Activated CD4-positive, CD25-positive, alpha-beta regulatory T cell treated with anti-CD3 and anti-CD28 coated beads, Interleukin-2, amount 50 U/mL, for 72 hours (primary cell): ENCODE measurements around the gene MS4A3.
"Not testable (repeated sequence)": the region's sequence is repeated elsewhere in the genome, so short reads cannot be mapped to it uniquely, and the experiment has no call there.

ENCODE experiments used
- DNase-seq: peaks from one replicate; pipeline ENCODE4 v3.0.0; 2021

Gene MS4A3, protein sequence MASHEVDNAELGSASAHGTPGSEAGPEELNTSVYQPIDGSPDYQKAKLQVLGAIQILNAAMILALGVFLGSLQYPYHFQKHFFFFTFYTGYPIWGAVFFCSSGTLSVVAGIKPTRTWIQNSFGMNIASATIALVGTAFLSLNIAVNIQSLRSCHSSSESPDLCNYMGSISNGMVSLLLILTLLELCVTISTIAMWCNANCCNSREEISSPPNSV

DNA sequence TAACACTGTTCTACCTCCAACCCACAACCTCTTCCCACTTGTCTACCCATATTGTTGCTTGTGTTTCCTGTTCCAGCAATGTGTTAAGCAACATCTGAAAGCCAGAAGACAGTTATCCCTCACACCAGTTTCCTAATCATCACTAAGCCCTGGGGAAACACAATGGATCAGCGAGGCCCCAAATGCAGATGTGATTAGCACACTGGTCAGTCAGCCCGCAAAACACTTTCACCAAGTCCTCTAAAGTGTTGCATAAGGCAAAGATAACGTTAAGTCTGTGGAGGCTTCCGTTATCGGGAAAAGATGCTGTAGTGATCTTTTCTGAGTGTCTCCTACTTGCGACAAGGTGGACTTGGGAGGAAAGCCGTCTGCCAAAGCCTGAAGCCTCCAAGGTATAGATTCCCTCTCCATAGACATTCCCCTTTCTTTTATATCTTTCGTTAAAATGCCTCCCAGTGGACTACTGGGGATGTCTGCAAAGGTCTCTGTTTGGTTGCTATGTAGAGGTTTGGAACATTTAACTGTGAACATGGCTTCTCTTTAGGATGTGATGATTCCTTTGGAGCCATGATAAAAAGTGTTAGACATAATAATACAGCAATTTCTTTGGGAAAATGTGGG, at the start of gene MS4A3:
Gene MS4A3 (plus strand): TSS at position 317 of the 621 bp plus-strand sequence. CDS start 4,496 bp downstream, outside the sequence.
- no peak for DNase-seq

DNA sequence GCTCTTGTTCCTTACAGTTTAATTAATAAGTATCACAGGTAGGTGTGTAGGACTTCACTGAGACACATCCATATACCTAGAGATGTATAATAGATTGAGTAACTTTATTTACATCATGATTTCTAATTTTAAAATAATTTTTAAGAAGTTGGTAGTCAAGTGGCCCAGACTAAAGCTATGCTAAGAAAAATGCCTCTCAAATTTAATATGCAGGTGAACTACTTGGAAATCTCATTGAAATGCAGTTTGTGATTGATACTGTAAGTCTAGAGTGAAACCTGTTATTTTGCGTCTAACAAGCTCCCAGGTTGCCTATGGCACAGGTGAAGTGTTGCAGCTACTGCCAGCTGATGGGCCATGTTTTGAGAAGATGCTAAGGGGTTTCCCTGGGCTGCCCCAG, 39.6 kb upstream of the MS4A3 start, which contains the start of gene OOSP4B:
Gene OOSP4B (plus strand): TSS at position 301 of the 400 bp plus-strand sequence.
- no peak for DNase-seq

DNA sequence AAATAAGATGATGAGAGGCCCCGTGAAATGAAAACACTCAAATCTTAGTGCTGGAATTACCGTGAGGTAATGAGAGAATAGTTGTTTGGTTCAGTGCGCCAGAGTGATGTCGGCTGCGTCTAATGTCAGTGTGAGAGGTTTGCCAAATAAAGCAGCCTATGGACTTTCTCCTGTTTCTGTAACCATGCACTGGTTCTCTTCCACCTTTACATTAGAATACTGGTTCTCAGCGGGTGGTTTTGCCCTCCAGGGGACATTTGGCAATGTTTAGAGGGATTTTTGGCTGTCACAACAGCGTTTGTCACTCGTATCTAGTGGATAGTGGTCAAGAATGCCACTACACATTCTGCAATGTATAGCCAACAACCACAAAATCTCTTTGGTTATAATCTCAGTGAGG, 38.4 kb upstream of the MS4A3 start:
- no peak for DNase-seq

DNA sequence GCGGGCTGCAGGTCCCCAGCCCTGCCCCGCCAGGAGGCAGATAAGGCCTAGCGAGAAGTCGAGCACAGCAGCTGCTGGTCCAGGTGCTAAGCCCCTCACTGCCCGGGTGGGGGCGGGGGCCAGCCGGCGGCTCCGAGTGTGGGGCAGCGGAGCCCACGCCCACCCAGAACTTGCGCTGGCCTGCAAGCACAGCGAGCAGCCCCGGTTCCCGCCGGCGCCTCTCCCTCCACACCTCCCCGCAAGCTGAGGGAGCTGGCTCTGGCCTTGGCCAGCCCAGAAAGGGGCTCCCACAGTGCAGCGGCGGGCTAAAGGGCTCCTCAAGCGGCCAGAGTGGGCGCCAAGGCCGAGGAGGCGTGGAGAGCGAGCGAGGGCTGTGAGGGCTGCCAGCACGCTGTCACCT, 36.1 kb upstream of the MS4A3 start:
- DNase-seq: not testable (repeated sequence)

DNA sequence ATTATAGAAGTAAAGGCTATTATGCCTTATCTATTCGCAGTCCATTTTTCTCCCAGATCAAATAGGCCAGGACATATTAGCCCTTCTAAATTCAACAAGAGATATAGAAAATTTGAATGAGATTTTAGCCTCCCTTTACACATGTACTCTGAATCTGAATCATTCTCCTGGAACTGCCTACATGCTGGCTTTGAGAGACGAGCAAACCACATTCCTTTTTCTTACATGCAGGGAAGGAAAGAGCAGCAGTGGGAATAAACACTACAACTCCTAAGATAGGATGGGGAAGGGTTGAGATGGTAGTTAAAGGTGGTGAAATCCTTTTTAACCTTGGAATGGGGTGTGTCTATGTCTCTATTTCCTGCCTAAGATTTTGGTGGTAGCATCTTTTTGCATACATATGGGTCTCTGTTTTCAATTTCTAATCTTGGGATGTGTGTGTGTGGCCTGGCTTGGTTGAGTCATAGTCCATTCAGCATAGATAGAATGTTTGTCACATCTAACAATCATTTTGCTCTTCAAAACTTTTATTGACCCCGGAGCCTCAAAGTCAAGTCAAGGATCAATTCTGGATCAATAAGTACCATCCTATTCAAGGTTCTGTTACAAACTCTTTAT, 27.3 kb upstream of the MS4A3 start:
- DNase-seq: no peak

DNA sequence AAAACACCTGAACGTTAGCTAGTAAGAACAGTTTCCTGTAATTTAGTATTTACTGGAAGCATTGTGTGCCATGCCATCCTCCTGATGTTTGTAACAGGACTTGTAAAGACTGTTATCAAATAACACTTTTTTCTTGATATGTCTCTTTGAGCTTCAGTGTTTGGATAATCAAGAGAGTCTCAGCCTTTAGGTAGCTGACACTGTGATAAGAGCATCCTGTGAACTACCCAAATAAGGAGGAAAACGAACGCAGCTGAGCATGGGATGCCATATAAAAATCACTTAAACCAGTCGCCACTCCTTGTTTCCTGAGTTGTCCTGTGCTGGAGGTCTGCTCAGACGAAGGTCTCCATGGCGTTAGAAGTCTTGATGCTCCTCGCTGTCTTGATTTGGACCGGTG, 16.4 kb upstream of the MS4A3 start, which contains the start of gene OOSP2:
Gene OOSP2 (plus strand): TSS at position 301 of the 400 bp plus-strand sequence. CDS start 51 bp downstream, at position 352.
- no peak for DNase-seq

DNA sequence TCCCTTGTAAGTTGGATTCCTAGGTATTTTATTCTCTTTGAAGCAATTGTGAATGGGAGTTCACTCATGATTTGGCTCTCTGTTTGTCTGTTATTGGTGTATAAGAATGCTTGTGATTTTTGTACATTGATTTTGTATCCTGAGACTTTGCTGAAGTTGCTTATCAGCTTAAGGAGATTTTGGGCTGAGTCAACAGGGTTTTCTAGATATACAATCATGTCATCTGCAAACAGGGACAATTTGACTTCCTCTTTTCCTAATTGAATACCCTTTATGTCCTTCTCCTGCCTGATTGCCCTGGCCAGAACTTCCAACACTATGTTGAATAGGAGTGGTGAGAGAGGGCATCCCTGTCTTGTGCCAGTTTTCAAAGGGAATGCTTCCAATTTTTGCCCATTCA, 6.0 kb upstream of the MS4A3 start:
- DNase-seq: not testable (repeated sequence)

DNA sequence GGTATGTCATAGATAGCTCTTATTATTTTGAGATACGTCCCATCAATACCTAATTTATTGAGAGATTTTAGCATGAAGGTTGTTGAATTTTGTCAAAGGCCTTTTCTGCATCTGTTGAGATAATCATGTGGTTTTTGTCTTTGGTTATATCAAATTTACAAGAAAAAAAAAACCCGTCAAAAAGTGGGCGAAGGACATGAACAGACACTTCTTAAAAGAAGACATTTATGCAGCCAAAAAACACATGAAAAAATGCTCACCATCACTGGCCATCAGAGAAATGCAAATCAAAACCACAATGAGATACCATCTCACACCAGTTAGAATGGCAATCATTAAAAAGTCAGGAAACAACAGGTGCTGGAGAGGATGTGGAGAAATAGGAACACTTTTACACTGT, 5.6 kb upstream of the MS4A3 start:
- not testable (repeated sequence) for DNase-seq

DNA sequence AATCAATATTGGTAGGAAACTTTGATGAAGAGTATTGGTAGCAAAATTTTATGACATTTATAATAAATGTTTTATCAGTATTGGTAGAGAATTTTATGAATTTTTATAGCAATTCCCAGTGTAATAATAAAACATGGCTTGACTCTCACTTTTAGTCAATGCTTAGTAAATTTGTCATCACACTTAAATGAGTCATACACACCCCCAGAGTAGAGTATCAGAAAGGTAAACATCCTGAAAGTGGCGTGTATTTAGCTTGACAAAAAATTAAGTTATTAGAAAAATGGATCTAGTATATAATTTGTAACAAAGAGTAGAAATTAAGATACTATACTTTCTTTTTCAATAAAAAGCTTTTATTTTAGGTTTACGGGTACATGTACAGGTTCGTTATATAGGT, 2.6 kb downstream of the MS4A3 start:
- DNase-seq: no peak

DNA sequence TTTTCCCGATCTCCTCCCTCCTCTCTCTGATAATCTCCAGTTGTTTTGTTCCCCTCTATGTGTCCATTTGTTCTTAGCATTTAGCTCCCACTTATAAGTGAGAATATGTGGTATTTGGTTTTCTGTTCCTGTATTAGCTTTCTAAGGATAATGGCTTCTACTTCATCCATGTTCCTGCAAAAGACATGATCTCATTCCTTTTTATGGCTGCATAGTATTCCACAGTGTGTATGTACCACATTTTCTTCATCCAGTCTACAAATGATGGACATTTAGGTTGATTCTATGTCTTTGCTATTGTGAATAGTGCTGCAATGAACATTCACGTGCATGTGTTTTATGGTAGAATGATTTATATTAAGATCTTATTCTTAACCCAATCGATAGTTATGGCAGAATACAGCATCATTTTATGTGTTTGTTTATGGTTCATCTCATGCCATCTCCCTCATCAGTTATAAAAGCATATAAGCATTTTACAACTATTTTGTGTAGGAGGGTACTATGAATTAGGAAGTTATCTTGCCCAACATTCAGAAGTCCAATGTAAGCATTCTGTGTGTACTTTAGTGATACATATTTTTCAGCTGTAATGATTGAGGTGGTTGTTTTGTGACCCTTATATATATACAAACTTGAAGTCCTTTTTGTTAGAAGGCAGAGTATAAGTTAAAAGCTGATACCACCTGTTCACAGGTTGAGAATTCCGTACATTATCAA, 3.2 kb downstream of the MS4A3 start:
- no peak for DNase-seq

DNA sequence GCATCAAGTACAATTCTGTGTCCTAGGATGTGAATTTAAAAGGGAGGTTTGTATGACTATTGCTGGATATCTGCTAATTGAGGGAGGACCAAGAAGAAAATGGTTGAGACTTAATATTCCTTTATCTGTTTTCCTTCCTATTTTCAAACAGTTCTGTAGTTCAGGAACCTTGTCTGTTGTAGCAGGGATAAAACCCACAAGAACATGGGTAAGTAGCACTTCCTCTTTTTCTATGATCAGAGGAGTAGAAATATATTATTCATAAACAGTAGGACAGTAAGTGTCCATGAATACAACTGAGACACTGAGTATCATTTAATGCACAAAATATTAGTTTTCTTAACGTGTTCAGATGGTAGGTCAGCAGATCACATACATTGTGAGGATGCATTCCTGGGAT, 7.6 kb downstream of the MS4A3 start:
- DNase-seq: no peak

DNA sequence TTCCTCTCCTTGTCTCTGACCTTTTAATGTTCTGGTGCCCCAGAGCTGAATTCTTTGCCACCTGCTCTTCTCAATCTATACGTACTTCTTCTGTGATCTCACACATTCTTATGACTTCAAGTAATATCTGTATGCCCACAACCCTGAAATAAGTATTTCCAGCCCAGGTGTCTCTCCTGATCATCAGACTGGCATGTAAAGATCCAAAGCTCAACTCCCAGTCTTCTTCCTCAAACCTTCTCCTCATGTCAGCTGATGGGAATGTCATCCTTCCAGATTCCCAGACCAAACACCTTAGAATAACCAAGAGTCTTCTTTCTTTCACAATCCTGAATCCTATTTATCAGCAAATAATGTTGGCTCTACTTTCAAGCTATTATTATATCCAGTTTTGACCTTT, 9.3 kb downstream of the MS4A3 start:
- no peak for DNase-seq

DNA sequence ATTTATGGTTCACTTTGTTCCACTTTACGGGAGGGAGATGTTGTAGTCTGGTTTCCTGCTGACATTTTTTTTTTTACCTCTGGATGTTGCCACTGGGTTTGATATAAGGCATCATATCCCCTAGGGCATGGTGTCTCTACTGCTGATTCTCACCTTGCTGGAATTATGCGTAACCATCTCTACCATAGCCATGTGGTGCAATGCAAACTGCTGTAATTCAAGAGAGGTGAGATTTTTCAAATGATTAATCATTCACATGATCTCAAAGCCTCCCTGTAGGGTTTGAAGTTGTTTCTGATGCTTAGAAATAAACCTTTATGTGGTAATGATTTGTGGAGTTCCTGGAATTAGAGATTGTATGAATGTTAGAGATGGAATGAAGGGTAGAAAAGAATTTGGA, 13.0 kb downstream of the MS4A3 start:
- DNase-seq: no peak

DNA sequence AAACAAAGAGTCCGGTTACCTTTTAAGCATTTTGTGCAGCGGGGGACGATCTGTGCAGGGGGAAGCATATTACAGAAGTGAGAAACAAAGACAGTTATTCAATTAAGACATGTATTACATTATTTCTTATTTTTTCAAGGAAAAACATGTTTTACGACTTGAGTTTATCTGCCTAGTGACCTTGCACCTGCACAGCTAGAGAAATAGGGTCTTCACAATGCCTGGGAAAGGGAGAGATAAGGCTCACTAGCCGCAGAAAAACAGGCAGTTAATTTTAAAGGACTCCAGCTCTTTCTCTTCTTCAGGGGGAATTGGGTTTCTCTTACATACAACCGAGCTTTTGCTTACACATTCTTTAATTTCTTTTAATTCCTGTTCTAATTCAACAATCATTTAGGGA, 15.2 kb downstream of the MS4A3 start:
- not testable (repeated sequence) for DNase-seq

DNA sequence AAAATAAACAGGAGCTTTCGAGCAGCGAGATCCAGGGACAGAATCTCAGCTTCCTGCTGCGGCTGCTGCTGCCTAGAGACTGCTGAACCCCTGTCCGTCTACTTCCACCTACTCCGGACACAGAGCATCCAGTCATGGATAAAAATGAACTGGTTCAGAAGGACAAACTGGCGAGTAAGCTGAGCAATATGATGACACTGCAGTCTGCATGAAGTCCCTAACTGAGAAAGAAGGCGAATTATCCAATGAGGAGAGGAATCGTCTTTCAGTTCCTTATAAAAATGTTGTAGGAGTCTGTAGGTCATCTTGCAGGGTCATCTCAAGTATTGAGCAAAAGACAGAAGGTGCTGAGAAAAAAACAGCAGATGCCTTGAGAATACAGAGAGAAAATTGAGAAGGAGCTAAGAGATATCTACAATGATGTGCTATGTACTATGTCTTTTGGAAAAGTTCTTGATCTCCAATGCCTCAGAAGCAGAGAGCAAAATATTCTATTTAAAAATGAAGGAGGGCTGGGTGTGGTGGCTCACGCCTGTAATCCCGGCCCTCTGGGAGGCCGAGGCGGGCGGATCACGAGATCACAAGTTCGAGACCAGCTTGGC, 20.9 kb downstream of the MS4A3 start:
- no peak for DNase-seq

DNA sequence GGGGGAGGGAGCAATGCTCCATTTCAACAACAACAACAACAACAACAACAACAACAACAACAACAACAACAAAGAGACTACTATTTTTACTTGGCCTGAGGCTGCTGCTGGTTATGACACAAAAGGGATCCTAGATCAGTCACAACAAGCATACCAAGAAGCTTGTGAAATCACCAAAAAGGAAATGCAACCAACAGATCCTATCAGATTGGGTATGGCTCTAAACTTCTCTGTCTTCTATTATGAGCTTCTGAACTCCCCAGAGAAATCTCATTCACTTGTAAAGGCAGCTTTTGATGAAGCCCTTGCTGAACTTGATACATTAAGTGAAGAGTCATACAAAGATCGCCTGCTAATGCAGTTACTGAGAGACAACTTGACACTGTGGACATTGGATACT, 21.5 kb downstream of the MS4A3 start:
- no peak for DNase-seq

DNA sequence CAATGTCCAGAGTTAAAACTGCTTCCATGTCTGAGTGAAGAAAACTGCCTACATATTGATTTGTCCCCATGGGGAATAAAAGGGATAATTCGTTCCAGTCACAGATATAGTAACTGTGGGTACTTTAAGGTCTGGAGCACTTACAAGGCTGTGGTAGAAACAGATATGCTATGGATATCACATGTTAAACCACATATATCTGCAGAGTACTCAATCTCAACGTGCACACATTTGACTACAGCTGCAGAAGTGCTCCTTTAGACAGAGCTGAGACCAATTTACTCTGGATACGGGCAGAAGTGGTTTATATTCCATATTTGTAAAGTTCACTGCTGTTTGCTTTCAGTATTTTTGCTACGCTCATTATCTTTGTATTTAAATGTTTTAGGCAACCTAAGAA, 22.3 kb downstream of the MS4A3 start:
- DNase-seq: no peak

DNA sequence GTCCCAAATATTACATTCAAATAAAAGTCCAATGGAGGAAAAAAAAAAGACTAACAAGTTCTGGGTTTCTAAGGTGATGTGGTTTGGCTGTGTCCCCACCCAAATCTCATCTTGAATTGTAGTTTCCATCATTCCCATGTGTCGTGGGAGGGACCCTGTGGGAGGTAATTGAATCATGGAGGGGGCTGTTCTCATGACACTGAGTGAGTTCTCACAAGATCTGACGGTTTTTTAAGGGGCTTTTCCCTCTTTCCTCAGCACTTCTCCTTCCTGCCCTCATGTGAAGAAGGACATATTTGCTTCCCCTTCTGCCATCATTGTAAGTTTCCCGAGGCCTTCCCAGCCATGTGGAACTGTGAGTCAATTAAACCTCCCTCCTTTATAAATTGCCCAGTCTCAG, 24.1 kb downstream of the MS4A3 start:
- DNase-seq: no peak

DNA sequence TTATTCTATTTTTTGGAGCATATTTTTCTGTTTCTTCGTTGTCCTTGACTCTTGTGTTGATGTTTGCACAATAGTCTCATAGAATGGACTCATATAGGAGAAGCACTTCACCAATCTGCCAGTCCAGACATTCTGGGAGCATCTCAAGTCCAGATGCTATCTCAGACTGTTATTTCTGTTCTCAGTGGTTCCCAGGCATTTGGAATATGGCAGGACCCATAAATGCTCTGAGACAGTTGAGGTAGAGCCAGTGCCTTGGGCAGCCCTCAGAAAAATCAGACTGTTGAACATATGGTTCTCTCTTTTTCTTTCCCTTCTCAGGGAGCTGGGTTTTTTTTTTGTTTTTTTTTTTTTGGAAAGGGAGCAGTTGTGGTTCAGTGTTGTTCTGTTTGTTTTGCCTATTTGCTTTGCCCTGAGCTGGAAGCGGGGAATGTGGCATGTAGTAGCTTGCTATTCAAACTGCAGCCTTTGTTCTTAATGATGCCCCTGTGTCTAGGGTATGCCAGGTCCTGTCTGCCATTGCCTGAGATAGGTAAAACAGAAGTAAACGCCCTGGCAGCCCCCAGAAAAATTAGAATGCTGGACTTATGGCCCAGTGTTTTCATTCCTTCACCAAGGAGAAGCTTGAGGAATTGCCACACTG, 28.3 kb downstream of the MS4A3 start:
- DNase-seq: no peak

DNA sequence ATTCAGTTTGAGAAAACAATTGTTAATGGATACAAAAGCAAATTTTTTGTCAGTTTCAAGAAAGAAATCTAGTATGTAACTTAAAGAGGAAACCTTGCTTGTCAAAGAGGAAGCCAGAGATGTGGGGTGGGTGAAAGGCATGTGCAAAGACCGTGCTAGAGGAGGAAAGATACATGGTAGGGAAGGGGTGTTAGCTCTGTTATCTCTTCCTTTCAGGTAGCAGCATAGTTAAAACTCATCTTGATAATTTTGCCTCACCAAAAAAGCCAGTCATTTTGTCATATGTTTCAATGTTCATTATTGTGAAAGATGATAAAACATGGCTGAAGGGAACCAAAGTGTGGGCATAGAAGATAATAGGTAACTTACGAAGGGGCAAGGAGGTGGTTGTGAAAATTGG, 29.4 kb downstream of the MS4A3 start:
- no peak for DNase-seq

DNA sequence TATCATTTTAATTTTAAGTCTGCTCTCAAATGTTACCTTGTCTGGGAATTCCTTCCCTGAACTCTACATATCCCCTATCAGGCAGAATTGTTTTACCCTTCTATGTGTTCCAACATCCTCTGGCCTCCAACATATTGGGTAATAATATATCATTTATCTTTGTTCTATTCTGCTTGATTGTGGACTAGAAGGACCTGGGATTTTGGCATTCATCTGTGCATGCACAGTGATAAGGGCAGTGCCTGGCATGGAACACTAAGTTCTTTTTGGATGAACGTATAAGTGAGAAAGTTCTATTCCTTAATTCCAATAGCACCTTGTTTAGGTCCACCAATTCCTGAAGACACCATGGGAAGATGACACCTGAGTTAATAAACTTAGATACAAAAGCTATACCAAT, 30.8 kb downstream of the MS4A3 start:
- DNase-seq: no peak

DNA sequence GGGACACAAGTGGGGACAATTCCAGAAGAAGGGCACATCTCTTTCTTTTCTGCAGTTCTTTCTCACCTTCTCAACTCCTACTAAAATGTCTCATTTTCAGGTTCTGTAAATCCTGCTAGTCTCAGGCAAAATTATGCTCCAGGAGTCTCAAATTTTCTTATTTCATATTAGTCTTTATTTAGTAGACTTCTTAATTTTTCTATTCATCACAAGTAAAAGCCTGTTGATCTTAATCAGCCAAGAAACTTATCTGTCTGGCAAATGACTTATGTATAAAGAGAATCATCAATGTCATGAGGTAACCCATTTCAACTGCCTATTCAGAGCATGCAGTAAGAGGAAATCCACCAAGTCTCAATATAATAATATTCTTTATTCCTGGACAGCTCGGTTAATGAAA, 31.9 kb downstream of the MS4A3 start, which contains the start of gene MS4A2:
Gene MS4A2 (plus strand): TSS at position 301 of the 400 bp plus-strand sequence. CDS start 102 bp downstream, outside the sequence.
- DNase-seq: no peak
